Testis (tissue), 2 donors: ENCODE data around the gene ANKH.

Source experiments
- POLR2A ChIP-seq: fragments of 450-650 bp; IDR thresholded peaks from one replicate; pipeline ENCODE4 v1.6.1; 2017; ENCODE audit warnings: antibody characterized with exemption, mild to moderate bottlenecking, moderate library complexity
- TF ChIP-seq, protein P1 (sequence below), 3 experiments: fragments of 450-650 bp in 2 of 3; fragments of 200-600 bp in 1 of 3; sonication (generic) in 1 of 3; IDR thresholded peaks; one replicate each; pipeline ENCODE4 v1.5.1; 2016 to 2019; ENCODE audit warnings: antibody characterized with exemption in 3 of 3, mild to moderate bottlenecking in 2 of 3, moderate library complexity in 1 of 3

GRCh38 chr5:14726066-14726838 is 145.3 kb downstream of the ANKH start:
- TF ChIP-seq, protein P1, sequence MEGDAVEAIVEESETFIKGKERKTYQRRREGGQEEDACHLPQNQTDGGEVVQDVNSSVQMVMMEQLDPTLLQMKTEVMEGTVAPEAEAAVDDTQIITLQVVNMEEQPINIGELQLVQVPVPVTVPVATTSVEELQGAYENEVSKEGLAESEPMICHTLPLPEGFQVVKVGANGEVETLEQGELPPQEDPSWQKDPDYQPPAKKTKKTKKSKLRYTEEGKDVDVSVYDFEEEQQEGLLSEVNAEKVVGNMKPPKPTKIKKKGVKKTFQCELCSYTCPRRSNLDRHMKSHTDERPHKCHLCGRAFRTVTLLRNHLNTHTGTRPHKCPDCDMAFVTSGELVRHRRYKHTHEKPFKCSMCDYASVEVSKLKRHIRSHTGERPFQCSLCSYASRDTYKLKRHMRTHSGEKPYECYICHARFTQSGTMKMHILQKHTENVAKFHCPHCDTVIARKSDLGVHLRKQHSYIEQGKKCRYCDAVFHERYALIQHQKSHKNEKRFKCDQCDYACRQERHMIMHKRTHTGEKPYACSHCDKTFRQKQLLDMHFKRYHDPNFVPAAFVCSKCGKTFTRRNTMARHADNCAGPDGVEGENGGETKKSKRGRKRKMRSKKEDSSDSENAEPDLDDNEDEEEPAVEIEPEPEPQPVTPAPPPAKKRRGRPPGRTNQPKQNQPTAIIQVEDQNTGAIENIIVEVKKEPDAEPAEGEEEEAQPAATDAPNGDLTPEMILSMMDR (IDR thresholded peaks at IDR 0.05): no peak
- TF ChIP-seq POLR2A: no peak
